Activated T-helper 1 cell treated with Interleukin-2 at 50 U/mL for 16 hours (primary cell): ENCODE measurements around the gene MAGEB3.

Experiments used
- DNase-seq: peaks from one replicate; pipeline ENCODE4 v3.0.0-alpha.2; 2020; ENCODE audit warnings: low read depth

MAGEB3 gene

DNA sequence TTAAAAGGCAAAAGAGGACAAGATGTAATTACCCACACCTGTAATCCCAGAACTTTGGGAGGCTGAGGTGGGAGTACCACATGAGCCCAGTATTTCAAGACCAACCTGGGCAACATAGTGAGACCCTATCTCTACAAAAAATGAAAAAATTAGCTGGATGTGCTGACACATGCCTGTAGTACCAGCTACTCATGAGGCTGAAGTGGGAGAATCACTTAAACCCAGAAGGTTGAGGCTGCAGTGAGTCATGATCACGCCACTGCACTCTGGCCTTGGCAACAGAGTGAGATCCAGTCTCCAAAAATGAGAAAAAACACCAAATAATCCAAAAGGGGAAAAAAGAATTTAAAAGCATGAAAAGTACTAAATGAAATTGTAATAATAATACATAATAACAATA is 47.9 kb downstream of the MAGEB3 start:
- no peak for DNase-seq

DNA sequence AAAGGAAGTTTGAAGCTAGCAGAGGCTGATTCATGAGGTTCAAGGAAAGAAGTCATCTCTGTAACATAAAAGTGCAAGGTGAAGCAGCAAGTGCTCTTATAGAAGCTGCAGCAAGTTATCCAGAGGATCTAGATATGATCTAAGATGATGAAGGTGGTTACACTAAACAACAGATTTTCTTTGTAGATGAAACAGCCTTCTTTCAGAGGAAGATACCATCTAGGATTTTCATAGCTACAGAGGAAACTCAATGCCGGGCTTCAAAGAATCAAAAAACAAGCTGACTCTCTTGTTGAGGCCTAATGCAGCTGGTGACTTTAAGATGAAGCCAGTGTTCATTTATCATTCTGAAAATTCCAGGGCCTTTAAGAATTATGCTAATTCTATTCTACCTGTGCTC is 50.0 kb downstream of the MAGEB3 start:
- no peak for DNase-seq

DNA sequence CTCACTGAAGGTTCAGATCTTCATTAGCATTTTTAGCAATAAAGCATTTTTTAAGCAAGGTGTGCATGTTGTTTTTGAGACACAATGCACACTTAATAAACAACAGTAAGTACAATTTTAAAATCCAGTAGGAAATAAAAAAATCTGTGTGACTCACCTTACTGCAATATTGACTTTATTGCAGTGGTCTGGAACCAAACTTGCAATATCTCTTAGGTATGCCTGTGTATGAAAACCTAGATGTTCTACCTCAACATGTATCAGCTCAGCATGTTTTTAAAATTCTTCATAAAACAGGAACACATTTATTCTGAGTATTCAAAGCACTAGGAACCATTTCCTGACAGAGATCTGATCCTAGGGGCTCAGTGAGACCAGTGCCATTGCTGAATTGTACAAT is 52.1 kb downstream of the MAGEB3 start:
- no peak for DNase-seq

DNA sequence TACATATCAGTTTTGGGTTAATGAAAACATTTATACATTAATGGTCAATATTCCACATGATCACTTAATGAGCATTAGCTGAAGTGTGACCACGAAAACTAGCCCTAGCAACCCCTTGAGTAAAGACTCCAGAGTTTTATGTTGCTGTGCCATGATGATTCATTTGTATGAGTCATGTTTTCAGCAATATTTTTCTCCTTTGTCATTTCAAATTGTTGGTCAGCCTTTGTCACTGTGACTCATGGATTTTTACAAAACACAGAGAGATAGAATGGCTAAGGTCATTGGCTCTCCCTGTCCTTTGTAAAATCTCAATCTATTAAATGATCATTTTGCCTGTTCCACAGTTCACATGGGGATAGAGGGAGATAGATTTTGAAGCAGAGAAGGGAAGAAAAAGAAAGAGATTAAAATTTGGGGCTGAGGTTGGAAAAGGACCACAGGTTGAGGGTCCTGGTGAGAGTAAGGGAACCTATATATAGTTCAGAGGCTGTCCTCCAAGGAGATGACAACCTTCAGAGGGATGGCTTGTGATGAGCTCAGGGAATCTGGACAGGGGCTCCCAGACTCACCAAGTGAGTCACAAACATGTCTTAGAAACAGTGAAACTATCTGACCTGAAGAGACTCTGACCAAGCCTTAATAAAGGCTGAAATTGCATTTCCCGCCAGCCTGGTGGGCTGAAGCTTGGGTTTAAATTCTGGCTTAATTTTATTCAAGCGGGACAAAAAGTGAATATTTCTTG is 53.2 kb downstream of the MAGEB3 start:
- DNase-seq, result no peak
